Panc1 (cell line): Measurements from ENCODE around the gene ACAD9.

Experiments
- CTCF ChIP-seq: fragments of 450-650 bp; IDR thresholded peaks from 2 replicates; pipeline ENCODE4 v1.5.1; 2017; ENCODE audit warnings: mild to moderate bottlenecking
- POLR2AphosphoS5 ChIP-seq: IDR thresholded peaks from 2 replicates; pipeline ENCODE4 v1.6.1; 2012; ENCODE audit warnings: mild to moderate bottlenecking, low read depth, low read length, moderate library complexity
- REST ChIP-seq, 2 experiments: IDR thresholded peaks; 2 replicates each; pipeline ENCODE4 v1.6.1; 2011 to 2012; ENCODE audit warnings: low read depth in 2 of 2, control low read depth in 1 of 2, low read length in 1 of 2, mild to moderate bottlenecking in 1 of 2, moderate library complexity in 1 of 2; ENCODE audit not compliant: insufficient read depth in 1 of 2

GRCh38 chr3:128849911-128850455 is 29.4 kb upstream of the ACAD9 start:
- TF ChIP-seq CTCF (no peak; the same call in 1 of the 2 replicates), REST (IDR thresholded peaks at IDR 0.05; ENCODE audit: insufficient read depth in 1 of 2, low read depth in 2 of 2, low read length in 1 of 2) (no peak), POLR2AphosphoS5 (no peak)
